ENCODE data around the gene RAET1L.
"Not testable (repeated sequence)": the region's sequence is repeated elsewhere in the genome, so short reads cannot be mapped to it uniquely, and the experiment has no call there.

Gene RAET1L

DNA sequence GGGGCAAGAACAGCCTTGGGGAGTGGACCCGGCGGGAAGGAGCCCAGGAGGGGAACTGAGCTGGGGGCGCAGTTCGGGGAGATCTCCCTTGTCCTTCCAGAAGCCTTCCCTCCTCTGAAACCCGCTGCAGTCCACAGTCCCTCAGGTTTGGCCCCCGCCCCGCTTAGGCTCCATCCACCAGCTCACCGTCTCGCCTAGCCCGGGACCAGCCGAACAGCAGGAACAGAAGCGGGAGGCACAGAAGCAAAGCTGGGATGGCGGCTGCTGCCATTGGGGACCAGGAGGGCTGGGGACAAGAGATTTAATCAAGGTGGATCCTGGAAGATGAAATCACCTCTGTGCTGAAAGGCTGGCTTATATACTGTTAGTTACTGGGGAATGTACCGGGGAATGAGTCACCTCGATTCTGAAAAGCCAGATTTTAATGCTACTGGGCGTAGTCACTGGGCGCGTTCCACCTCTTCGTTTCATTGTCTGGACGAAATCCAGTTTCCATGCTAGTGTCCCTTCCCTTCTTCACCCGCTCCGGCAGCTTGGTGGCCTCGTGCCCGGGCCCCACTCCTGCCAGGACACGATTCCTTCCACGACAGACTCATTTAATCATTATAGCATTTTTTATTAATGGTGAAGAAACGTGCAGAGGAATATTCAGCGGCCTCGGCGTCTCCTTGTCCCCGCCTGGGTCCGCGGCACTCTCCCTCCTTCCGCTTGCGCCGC is at the start of gene RAET1L:
TSS of gene RAET1L (minus strand) at position 332 of the 717 bp plus-strand sequence. CDS start at position 271, 61 bp downstream.
- DNase-seq (ENCODE audit: low read depth) = no peak

DNA sequence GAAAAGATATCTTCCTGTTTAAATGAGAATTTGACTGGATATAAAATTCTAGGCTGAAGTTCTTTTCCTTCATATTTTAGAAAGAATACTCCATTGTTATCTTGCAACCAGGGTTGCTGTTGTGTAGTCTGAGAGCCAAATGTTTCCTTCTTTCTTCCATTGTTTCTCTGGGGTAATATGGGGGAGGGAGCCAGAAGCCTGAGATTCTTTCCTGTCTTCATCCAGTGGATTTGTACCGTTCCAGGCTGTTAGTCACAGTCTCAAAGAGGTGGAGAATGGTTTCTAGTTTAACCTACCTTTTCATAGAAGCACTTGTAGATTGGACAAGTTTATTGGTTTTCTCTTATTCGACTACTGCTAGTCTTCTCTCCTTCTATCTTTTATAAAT is 49.7 kb upstream of the RAET1L start:
- no peak for DNase-seq (ENCODE audit: low read depth)

DNA sequence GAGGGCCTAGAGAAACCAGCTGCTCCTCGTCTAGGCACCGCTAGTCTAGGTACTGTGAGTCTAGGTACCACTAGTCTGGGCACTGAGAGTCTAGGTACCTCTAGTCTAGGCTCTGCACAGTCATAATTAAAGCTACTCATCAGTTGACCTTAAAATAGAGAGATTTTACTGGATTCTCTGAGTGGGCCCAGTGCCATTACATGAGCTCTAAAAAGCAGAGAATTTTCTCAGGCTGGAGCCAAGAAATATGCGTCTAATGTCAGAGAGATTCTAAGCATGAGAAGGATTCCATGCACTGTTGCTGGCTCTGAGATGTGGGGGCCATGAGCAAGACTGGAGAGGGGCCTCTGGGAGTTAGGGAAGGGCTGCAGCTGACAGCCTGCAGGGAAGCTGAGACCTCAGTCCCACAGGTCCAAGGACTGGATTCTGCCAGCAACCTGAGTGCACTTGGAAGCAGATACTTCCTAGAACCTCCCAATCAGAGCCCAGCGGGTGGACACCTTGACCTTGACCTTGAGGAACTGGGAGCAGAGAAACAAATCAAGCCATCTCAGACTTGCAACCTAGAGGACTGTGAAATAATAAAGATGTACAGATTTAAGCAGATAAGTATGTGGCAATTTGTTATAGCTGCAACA is 49.2 kb upstream of the RAET1L start:
- not testable (repeated sequence) for DNase-seq (ENCODE audit: low read depth)

GRCh38 chr6:150072201-150072600 is 46.9 kb upstream of the RAET1L start:
- DNase-seq (ENCODE audit: low read depth) = no peak

- no peak for DNase-seq (ENCODE audit: low read depth)
Measured at GRCh38 chr6:150070236-150070818, 45.0 kb upstream of the RAET1L start.

- DNase-seq (ENCODE audit: low read depth) = no peak
Measured at GRCh38 chr6:150069706-150070105, 44.4 kb upstream of the RAET1L start.

- peak; percentile 96 for DNase-seq (ENCODE audit: low read depth)
Measured at GRCh38 chr6:150068720-150069648, 43.7 kb upstream of the RAET1L start, which contains the start of gene ULBP3. ULBP3 (minus strand) TSS chr6:150069121; CDS start chr6:150069066, 55 bp downstream.

DNA sequence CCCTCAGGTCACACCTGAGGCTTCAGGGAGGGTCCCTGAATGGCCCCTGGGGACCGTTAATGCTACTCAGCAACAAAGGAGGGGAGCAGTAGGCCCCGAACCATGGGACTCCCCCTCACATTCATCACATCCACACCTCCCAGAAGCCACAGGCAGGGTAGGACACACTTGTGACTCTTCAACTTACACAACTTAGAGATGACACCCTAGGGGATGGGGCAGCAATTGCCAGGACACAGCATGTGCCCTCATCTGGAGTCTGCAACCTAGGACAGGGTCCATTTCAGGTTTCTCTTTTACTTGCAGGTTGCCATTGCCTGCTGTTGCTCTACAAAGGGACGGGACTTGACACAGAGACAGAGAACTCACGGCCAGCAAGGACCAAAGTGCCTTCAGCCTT is 42.8 kb upstream of the RAET1L start:
- no peak for DNase-seq (ENCODE audit: low read depth)

DNA sequence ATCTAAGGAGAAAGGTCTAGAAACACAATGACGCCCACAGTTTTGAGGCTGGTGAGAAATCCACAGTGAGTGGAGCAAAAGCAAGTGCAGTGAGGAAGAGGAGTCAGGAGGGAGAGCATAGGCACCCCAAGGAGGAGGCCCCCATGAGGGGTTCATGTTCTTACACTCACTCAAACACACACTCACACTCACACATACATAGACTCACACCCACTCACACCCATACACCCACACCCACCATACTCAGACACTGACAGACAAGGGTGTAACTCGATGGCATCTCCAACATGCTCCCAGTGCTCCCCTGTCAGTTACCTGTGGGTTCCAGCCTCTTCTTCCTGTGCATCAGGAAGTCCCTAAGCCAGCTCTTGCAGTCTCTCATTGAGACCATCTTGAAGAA is 39.8 kb upstream of the RAET1L start:
- no peak for DNase-seq (ENCODE audit: low read depth)

GRCh38 chr6:150063640-150064039 is 38.3 kb upstream of the RAET1L start:
- no peak for DNase-seq (ENCODE audit: low read depth)

- not testable (repeated sequence) for DNase-seq (ENCODE audit: low read depth)
Measured at GRCh38 chr6:150059973-150060372, 34.6 kb upstream of the RAET1L start.

DNA sequence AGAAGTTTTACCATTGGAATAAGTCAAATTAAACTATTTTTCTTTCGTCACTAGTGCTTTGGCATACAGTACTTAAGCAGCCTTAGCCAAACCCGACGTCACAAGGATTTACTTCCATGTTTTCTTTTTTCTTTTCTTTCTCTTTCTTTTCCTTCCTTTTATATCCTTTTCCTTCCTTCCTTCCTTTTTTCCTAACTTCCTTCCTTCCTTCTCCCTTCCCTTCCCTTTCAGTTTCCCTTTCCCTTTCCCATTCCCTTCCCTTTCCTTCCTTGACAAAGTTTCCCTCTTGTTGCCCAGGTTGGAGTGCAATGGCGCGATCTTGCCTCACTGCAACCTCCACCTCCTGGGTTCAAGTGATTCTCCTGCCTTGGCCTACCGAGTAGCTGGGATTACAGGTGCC is 33.7 kb upstream of the RAET1L start:
- no peak for DNase-seq (ENCODE audit: low read depth)

DNA sequence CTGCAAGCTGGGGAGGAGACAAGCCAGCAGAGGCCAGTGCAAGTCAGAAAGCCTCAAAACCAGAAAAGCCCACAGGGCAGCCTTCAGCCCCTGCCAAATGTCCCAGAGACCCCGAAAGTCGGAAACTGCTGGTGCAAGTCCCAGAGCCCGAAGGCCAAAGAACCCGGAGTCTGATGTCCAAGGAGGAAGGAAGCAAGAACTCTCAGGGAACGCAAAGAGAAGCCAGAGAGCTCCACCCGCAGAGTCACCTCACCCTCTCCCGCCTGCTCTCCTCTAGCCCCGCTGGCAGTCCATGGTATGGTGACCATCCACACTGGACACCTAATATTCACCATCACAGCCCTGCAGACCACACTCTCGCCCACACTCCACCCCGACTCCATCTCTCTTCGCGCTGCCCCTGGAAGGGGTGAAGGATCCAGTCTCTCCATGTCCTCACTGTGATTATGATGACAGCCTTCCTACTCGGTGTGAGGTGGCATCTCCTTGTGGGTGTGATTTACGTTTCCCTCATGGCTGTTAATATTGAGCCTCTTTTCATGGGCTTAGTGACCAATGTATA is 33.0 kb upstream of the RAET1L start:
- no peak for DNase-seq (ENCODE audit: low read depth)

DNA sequence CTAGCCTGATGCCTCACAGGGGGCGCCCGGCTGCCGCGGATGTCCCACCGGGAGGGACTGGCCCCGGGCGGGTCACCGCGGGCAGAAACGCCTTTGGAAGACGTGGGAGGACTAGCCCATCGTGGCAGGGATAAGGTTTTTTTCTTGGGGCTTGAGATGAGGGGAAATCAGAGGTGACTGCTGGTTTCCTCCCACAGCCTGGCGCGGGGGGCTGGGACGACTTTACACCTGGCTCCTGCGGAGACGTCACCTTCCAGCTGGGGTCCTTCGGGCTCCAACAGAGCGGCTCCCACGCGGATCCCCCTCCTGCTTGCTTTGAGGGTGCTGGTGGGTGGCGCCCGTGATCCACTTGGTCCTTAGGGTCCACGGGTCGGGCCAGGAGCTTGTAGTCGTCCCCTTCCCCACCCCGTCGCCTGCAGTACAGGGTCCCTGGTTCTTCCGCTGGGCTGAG is 32.2 kb upstream of the RAET1L start:
- no peak for DNase-seq (ENCODE audit: low read depth)

DNA sequence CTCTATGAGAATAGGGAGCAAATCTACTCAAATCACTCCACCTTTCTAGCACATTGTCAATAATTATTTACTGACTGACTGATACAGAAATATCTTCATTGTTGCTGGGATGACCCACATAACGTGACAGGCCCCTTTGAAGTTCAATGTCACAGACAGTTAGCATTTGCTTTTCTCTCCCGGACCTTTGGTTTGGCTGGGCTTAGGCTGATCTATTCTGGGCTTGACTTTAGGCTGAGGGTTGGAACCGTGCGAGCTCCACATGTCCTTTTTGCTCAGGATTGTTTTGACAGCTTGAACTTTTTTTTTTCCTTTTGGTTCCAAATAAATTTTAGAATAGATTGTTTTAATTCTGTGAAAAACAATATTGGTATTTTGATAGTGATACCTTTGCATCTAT is 31.6 kb upstream of the RAET1L start:
- DNase-seq (ENCODE audit: low read depth) = no peak

DNA sequence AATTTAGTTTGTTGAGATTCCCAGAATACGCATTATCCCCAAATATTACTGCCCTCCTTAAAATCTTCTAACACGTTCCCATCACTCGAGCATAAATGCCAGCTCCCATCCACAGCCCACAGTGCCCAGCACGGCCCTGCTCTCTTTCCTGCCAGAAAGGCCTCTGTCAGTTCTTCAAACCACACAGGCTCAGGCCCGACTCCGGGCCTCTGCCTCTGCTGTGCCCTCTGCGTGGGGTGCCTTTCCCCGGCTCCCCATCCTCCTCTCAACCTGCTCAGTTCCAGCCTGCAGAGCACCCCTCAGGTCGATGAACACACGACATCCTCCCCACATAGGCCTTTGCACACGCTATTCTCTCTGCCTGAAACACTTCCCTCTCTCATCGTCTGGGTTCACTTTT is 30.8 kb upstream of the RAET1L start:
- DNase-seq (ENCODE audit: low read depth) = no peak

DNA sequence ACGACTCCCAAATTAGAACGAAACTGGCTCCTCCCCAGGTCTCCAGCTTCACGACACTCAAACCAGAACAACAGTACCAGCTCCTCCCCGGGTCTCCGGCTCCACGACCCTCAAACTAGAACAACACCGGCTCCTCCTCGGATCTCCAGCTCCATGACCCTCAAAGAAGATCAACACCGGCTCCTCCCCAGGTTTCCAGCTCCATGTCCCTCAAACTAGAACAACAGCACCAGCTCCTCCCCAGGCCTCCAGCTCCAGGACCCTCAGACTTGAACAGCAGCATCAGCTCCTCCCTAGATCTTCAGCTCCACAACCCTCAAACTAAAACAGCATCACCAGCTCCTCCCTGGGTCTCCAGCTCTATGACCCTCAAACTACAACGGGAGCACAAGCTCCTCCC is 29.8 kb upstream of the RAET1L start:
- DNase-seq (ENCODE audit: low read depth) = no peak

- DNase-seq (ENCODE audit: low read depth) = no peak
Measured at GRCh38 chr6:150053450-150053849, 28.1 kb upstream of the RAET1L start.

DNA sequence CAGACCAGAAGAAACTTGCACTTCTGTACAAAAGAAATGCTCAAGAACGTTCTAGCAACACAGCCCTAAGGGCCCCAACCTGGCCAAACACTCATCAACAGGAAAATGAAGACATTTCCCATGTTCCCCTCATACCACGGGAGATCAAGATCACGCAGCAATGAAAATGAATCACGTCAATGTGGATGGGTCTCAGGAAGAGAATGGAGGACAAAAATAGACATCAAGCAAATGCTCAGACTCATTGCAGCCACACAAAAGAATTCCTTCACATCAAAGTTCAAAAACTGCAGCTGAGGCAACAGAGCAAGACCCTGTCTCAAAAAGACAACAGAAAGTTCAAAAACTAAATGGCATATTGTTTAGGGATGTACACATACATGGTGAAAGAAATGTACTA is 25.5 kb upstream of the RAET1L start:
- DNase-seq (ENCODE audit: low read depth) = no peak

GRCh38 chr6:150048099-150048498 is 22.8 kb upstream of the RAET1L start:
- DNase-seq (ENCODE audit: low read depth) = no peak

DNA sequence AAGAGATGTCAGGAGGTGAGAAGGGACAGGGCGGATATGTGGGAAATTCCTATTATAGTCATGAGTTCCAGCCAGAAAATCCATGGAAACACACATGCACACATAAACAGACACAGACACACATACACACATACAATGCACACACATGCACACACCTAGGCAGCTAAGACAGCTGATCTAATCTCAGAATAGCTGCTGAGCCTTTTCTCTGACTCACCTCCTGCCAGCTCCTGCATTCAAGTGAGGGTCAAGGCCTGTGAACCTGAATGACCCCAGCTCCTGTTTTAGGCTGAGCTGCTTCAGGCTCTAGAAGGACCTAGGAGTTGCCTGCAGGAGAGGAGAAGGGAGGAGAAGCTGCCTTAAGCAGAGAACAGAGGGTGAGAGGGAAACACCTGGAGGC is 21.6 kb upstream of the RAET1L start:
- DNase-seq (ENCODE audit: low read depth) = no peak

DNA sequence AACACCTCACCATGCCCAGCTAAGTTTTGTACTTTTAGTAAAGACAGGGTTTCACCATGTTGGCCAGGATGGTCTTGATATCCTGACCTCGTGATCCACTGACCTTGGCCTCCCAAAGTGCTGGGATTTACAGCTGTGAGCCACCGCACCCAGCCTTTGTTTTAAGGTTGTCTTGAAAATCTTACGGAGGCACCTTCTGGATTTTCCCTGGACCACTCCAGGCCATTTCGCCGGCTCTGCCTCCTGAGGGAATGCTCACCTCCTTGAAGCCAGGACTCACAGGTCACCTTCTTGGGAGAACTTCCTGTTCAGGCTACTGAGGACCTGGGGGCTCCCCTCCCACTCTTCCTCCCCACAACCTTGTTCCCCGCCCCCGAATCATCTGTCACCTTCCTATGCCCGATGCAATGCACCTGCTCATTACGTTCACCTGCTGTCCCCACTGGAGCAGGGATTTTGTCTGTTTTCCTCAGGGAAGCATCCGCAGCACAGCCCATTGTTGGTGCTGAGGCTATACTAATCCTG is 19.4 kb upstream of the RAET1L start:
- DNase-seq (ENCODE audit: low read depth) = no peak

All from fibroblast of gingiva (primary cell).